ENCODE results near the gene BRCC3.

Gene BRCC3

GRCh38 chrX:155070975-155071693 is at the start of gene BRCC3, which contains the start of the genes CMC4 and MTCP1:
Gene BRCC3 (plus strand): TSS chrX:155071508. CDS start chrX:155071528, 20 bp downstream.
Gene CMC4 (minus strand): TSS chrX:155071136. CDS start chrX:155064023, 7,113 bp downstream.
Gene MTCP1 (minus strand): TSS chrX:155071136. CDS start chrX:155066010, 5,126 bp downstream.
- H3K9me3 ChIP-seq (ENCODE audit: control insufficient read depth in 5 of 5, low read length in 5 of 5): no peaks in the 10 kb centered on the region
- peaks cover 0 to 27% (median 16%) of the 10 kb centered on the region in 5 donors for H3K4me1 ChIP-seq (ENCODE audit: control insufficient read depth in 5 of 5, insufficient read depth in 5 of 5, low read length in 5 of 5)
- H3K36me3 ChIP-seq (ENCODE audit: control insufficient read depth in 5 of 5, insufficient read depth in 5 of 5, low read length in 5 of 5): peaks cover 0 to 12% (median 4%) of the 10 kb centered on the region in 5 donors
- peak within 1 kb of the TSS; percentile 61 to 84 (median 71) for H3K4me3 ChIP-seq (ENCODE audit: low read depth in 1 of 5, low read length in 5 of 5)
- H3K27ac ChIP-seq (ENCODE audit: low read depth, low read length): peak within 1 kb of the TSS; percentile 69
- no peaks in the 10 kb centered on the region for H3K27me3 ChIP-seq (ENCODE audit: control insufficient read depth in 5 of 5, insufficient read depth in 4 of 5, low read length in 5 of 5)
- peak within 1 kb of the TSS; percentile 35 to 78 (median 65) for H3K9ac ChIP-seq (ENCODE audit: low read length in 5 of 5)

GRCh38 chrX:155022585-155022984 is 48.7 kb upstream of the BRCC3 start, which contains the start of gene F8:
Gene F8 (minus strand): TSS chrX:155022723. CDS start chrX:155022552, 171 bp downstream.
- Histone ChIP-seq H3K4me3 (ENCODE audit: low read depth in 1 of 5, low read length in 5 of 5) (peak within 1 kb of the TSS in 4 of 5 donors; percentile 40 to 61 (median 53)), H3K4me1 (ENCODE audit: control insufficient read depth in 5 of 5, insufficient read depth in 5 of 5, low read length in 5 of 5) (peaks cover 0 to 6% (median 0%) of the 10 kb centered on the region in 5 donors), H3K36me3 (ENCODE audit: control insufficient read depth in 5 of 5, insufficient read depth in 5 of 5, low read length in 5 of 5) (no peaks in the 10 kb centered on the region), H3K9ac (ENCODE audit: low read length in 5 of 5) (peak within 1 kb of the TSS in 2 of 5 donors; percentile 21 to 66), H3K27ac (ENCODE audit: low read depth, low read length) (peak within 1 kb of the TSS; percentile 10), H3K27me3 (ENCODE audit: control insufficient read depth in 5 of 5, insufficient read depth in 4 of 5, low read length in 5 of 5) (no peaks in the 10 kb centered on the region), H3K9me3 (ENCODE audit: control insufficient read depth in 5 of 5, low read length in 5 of 5) (no peaks in the 10 kb centered on the region)

DNA sequence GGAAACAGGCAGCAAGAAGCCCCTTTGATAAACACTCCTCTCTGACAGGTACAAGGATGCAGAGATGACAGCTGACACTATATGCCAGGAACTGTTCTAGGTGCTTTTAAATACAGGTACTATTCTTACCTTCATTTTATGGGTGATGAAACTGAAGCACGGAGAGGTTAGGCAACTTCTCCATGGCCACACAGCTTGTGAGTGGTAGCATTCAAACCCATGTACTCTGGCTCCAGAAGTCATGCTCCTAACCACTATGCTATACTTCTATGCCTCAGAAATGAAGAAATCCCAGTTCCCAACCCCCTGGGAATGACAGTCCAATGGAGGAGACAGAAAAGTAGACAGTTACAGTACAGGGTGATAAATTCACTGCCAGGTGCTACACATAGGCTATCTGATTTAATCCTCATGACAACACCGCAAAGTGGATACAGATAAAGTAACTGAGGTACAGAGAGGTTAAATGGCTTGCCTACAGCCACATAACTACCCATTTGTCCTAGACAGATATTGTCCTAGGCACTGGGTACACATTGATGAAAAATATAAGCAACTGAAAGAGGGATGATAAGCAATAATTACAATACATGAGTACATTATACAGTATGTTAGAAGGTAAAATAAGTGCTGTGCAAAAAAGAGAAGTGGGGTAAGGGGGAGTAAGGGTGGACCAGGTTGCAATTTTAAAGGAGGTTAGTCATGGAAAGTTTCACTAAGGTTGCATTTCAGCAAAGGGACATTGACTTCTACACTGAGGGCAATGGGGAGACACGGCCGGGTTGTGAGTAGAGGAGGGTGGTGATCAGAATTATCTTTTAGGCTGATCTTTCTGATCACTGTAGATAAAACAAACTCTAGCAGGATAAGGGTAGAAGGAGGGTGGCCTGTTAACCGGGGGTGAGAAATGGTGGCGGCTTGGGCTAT is 47.1 kb upstream of the BRCC3 start:
- Histone ChIP-seq H3K27me3 (ENCODE audit: control insufficient read depth in 5 of 5, insufficient read depth in 4 of 5, low read length in 5 of 5) (no peaks in the 10 kb centered on the region), H3K4me3 (ENCODE audit: low read depth in 1 of 5, low read length in 5 of 5) (no peak overlapping the region), H3K36me3 (ENCODE audit: control insufficient read depth in 5 of 5, insufficient read depth in 5 of 5, low read length in 5 of 5) (no peaks in the 10 kb centered on the region), H3K27ac (ENCODE audit: low read depth, low read length) (no peak overlapping the region), H3K9me3 (ENCODE audit: control insufficient read depth in 5 of 5, low read length in 5 of 5) (no peaks in the 10 kb centered on the region), H3K9ac (ENCODE audit: low read length in 5 of 5) (no peak overlapping the region), H3K4me1 (ENCODE audit: control insufficient read depth in 5 of 5, insufficient read depth in 5 of 5, low read length in 5 of 5) (peaks cover 0 to 11% (median 9%) of the 10 kb centered on the region in 5 donors)

- H3K9ac ChIP-seq (ENCODE audit: low read length in 5 of 5): peak overlapping the region in 2 of 5 donors; percentile 35 to 59
- peak overlapping the region; percentile 83 for H3K27ac ChIP-seq (ENCODE audit: low read depth, low read length)
- peak overlapping the region in 4 of 5 donors; percentile 53 to 73 (median 62) for H3K4me3 ChIP-seq (ENCODE audit: low read depth in 1 of 5, low read length in 5 of 5)
- no peaks in the 10 kb centered on the region for H3K27me3 ChIP-seq (ENCODE audit: control insufficient read depth in 5 of 5, insufficient read depth in 4 of 5, low read length in 5 of 5)
- no peaks in the 10 kb centered on the region for H3K36me3 ChIP-seq (ENCODE audit: control insufficient read depth in 5 of 5, insufficient read depth in 5 of 5, low read length in 5 of 5)
- H3K4me1 ChIP-seq (ENCODE audit: control insufficient read depth in 5 of 5, insufficient read depth in 5 of 5, low read length in 5 of 5): peaks cover 0 to 11% (median 9%) of the 10 kb centered on the region in 5 donors
- no peaks in the 10 kb centered on the region for H3K9me3 ChIP-seq (ENCODE audit: control insufficient read depth in 5 of 5, low read length in 5 of 5)
Observed at GRCh38 chrX:155026420-155026726, 44.9 kb upstream of the BRCC3 start.

DNA sequence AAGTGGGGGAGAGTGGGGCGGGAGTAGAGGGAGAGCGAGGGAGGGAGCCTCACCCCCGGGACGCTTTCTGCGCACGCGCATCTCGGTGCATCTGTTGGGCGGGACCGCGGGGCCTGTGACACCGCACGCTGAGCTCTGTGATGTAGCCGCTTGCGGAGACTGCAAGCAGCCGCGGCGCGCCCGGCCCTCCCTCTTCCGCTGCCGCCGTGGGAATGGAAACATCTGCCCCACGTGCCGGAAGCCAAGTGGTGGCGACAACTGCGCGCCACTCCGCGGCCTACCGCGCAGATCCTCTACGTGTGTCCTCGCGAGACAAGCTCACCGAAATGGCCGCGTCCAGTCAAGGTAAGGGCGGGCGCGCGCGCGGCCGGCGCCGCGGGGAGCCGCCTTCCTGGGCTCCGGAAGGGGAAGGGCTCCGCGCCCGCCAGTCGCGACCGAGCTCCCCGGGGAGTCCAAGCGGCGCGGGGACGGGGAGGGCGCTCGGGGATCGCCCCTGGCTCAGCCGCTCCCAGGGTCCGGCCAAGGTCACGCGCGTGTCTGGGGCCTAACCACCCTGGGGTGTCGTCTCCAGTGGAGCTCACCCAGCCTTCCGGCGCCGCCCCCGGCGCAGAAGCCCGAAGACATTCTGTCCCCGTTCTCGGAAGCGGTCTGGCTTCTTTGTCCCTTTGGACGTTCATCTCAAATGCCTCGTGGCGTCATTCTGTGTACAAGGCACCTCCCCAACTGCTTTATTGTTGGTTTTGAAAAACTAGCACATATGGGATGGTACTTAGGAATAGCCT is 44.4 kb upstream of the BRCC3 start, which contains the start of gene FUNDC2:
TSS of gene FUNDC2 (plus strand) at position 118 of the 782 bp plus-strand sequence. CDS start at position 213, 95 bp downstream.
- peak within 1 kb of the TSS; percentile 56 to 81 (median 67) for H3K4me3 ChIP-seq (ENCODE audit: low read depth in 1 of 5, low read length in 5 of 5)
- H3K4me1 ChIP-seq (ENCODE audit: control insufficient read depth in 5 of 5, insufficient read depth in 5 of 5, low read length in 5 of 5): peaks cover 0 to 11% (median 9%) of the 10 kb centered on the region in 5 donors
- no peaks in the 10 kb centered on the region for H3K27me3 ChIP-seq (ENCODE audit: control insufficient read depth in 5 of 5, insufficient read depth in 4 of 5, low read length in 5 of 5)
- peak within 1 kb of the TSS; percentile 16 to 87 (median 74) for H3K9ac ChIP-seq (ENCODE audit: low read length in 5 of 5)
- peak within 1 kb of the TSS; percentile 83 for H3K27ac ChIP-seq (ENCODE audit: low read depth, low read length)
- H3K36me3 ChIP-seq (ENCODE audit: control insufficient read depth in 5 of 5, insufficient read depth in 5 of 5, low read length in 5 of 5): no peaks in the 10 kb centered on the region
- no peaks in the 10 kb centered on the region for H3K9me3 ChIP-seq (ENCODE audit: control insufficient read depth in 5 of 5, low read length in 5 of 5)

DNA sequence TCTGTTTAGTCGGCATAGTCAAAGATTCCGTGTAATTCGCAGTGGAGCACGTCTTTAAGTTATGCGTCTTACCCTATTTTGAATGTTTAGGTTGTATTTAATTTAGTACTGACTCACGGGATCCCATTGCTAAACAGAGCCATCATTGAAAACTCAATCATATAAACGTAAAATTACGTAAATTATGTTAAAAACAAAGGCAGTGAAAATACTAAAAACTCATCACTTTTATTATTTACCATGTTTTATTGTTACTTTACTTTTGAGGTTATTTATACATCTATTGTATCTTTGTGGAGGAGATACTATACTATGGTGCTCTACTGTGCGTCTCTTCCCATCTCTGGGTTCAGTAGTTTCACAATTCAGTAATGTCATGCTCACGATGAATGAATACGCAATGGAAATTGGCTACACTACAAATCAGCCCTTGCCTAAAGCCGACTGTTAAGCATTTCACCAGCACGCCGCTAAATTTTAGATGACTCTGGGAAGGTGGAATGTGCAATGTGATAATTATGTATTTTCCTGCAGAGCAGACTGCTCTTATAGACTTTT is 43.7 kb upstream of the BRCC3 start:
- Histone ChIP-seq H3K27me3 (ENCODE audit: control insufficient read depth in 5 of 5, insufficient read depth in 4 of 5, low read length in 5 of 5) (no peaks in the 10 kb centered on the region), H3K9ac (ENCODE audit: low read length in 5 of 5) (peak overlapping the region; percentile 16 to 87 (median 74)), H3K4me1 (ENCODE audit: control insufficient read depth in 5 of 5, insufficient read depth in 5 of 5, low read length in 5 of 5) (peaks cover 0 to 11% (median 9%) of the 10 kb centered on the region in 5 donors), H3K4me3 (ENCODE audit: low read depth in 1 of 5, low read length in 5 of 5) (peak overlapping the region; percentile 50 to 81 (median 67)), H3K9me3 (ENCODE audit: control insufficient read depth in 5 of 5, low read length in 5 of 5) (no peaks in the 10 kb centered on the region), H3K27ac (ENCODE audit: low read depth, low read length) (peak overlapping the region; percentile 83), H3K36me3 (ENCODE audit: control insufficient read depth in 5 of 5, insufficient read depth in 5 of 5, low read length in 5 of 5) (no peaks in the 10 kb centered on the region)

- H3K4me1 ChIP-seq (ENCODE audit: control insufficient read depth in 5 of 5, insufficient read depth in 5 of 5, low read length in 5 of 5): peaks cover 0 to 11% (median 5%) of the 10 kb centered on the region in 5 donors
- H3K9ac ChIP-seq (ENCODE audit: low read length in 5 of 5): no peak overlapping the region
- peak overlapping the region in 4 of 5 donors; percentile 50 to 81 (median 70) for H3K4me3 ChIP-seq (ENCODE audit: low read depth in 1 of 5, low read length in 5 of 5)
- H3K27me3 ChIP-seq (ENCODE audit: control insufficient read depth in 5 of 5, insufficient read depth in 4 of 5, low read length in 5 of 5): no peaks in the 10 kb centered on the region
- no peaks in the 10 kb centered on the region for H3K9me3 ChIP-seq (ENCODE audit: control insufficient read depth in 5 of 5, low read length in 5 of 5)
- H3K36me3 ChIP-seq (ENCODE audit: control insufficient read depth in 5 of 5, insufficient read depth in 5 of 5, low read length in 5 of 5): no peaks in the 10 kb centered on the region
- peak overlapping the region; percentile 83 for H3K27ac ChIP-seq (ENCODE audit: low read depth, low read length)
Observed at GRCh38 chrX:155028129-155028528, 43.2 kb upstream of the BRCC3 start.

DNA sequence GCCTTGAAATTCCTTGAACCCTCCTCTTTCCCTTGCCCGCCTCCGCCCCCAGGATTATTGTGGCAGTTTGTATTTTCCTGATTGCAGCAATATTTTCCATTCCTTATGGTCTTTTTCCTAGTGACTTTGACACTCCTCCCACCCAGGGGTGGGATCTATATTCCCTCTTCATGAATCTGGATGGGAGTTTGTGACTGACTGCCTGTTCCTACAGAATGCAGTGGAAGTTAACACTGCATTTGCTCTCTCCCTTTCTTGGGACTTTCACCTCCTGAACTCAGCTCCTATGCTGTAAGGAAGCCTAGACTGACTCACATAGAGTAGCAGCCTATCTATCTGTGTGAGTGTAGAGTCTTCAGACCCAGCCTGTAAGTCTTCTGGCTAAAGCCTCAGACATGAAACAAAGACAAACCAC is 42.4 kb upstream of the BRCC3 start:
- Histone ChIP-seq H3K9me3 (ENCODE audit: control insufficient read depth in 5 of 5, low read length in 5 of 5) (no peaks in the 10 kb centered on the region), H3K9ac (ENCODE audit: low read length in 5 of 5) (no peak overlapping the region), H3K36me3 (ENCODE audit: control insufficient read depth in 5 of 5, insufficient read depth in 5 of 5, low read length in 5 of 5) (peaks cover 0 to 1% (median 0%) of the 10 kb centered on the region in 5 donors), H3K4me3 (ENCODE audit: low read depth in 1 of 5, low read length in 5 of 5) (no peak overlapping the region), H3K4me1 (ENCODE audit: control insufficient read depth in 5 of 5, insufficient read depth in 5 of 5, low read length in 5 of 5) (peaks cover 0 to 11% (median 5%) of the 10 kb centered on the region in 5 donors), H3K27ac (ENCODE audit: low read depth, low read length) (peak overlapping the region; percentile 83), H3K27me3 (ENCODE audit: control insufficient read depth in 5 of 5, insufficient read depth in 4 of 5, low read length in 5 of 5) (no peaks in the 10 kb centered on the region)

GRCh38 chrX:155031657-155032056 is 39.7 kb upstream of the BRCC3 start:
- H3K4me3 ChIP-seq (ENCODE audit: low read depth in 1 of 5, low read length in 5 of 5): no peak overlapping the region
- H3K36me3 ChIP-seq (ENCODE audit: control insufficient read depth in 5 of 5, insufficient read depth in 5 of 5, low read length in 5 of 5): peaks cover 0 to 13% (median 5%) of the 10 kb centered on the region in 5 donors
- H3K4me1 ChIP-seq (ENCODE audit: control insufficient read depth in 5 of 5, insufficient read depth in 5 of 5, low read length in 5 of 5): peaks cover 0 to 11% (median 5%) of the 10 kb centered on the region in 5 donors
- H3K27ac ChIP-seq (ENCODE audit: low read depth, low read length): no peak overlapping the region
- peaks cover 0 to 10% (median 4%) of the 10 kb centered on the region in 5 donors for H3K9me3 ChIP-seq (ENCODE audit: control insufficient read depth in 5 of 5, low read length in 5 of 5)
- H3K27me3 ChIP-seq (ENCODE audit: control insufficient read depth in 5 of 5, insufficient read depth in 4 of 5, low read length in 5 of 5): no peaks in the 10 kb centered on the region
- no peak overlapping the region for H3K9ac ChIP-seq (ENCODE audit: low read length in 5 of 5)
